Mononuclear cell (primary cell): ENCODE data around the gene PITX1. TPM values are rescaled to one million over a fixed set of nuclear protein-coding genes. Genes with fewer than 3 reads are reported as not detected.

Experiments used
- H3K27me3 ChIP-seq: 2 replicates; pipeline ENCODE4 v1.6.0; 2011; ENCODE audit warnings: low read length, control low read depth; ENCODE audit not compliant: insufficient read depth
- H3K4me1 ChIP-seq: 2 replicates; pipeline ENCODE4 v1.5.1; 2011; ENCODE audit warnings: mild to moderate bottlenecking, low read length, control low read depth; ENCODE audit not compliant: insufficient read depth
- H3K4me3 ChIP-seq: 2 replicates; pipeline ENCODE4 v1.5.1; 2011; ENCODE audit warnings: mild to moderate bottlenecking, low read length, moderate library complexity
- H3K9me3 ChIP-seq: 2 replicates; pipeline ENCODE4 v1.5.1; 2011; ENCODE audit warnings: low read depth, mild to moderate bottlenecking, control low read depth, low read length
- total RNA-seq: library from RNA; depleted of rRNA; stranded (reverse); fragments of >200 nt; gene quantifications from one replicate; pipeline ENCODE4 v1.2.3, GENCODE V29; 2012

PITX1 gene
- total RNA-seq, 1 donor = not detected

DNA sequence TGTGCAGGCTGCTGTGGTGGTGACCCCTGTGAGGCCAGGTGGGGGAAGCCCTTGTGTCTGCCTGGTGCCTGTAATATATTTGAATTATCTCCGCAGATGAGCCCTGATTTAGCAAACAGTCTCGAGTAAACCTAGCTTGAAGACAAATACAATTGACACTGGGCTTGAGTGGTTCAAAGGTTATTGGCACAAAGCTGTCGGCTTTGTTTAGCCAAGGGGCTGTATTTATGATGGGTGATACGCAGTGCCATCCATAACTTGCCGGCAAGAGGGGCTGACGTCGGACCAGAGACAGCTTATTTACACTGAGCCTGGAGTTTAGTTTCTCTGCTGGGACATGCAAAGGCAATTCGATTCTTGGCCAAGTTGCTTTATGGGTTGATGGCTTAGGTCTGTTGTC lies 20.0 kb upstream of the PITX1 start:
- H3K27me3 ChIP-seq = peaks cover 37% of the 10 kb centered on the region
- no peaks in the 10 kb centered on the region for H3K9me3 ChIP-seq
- peaks cover 18% of the 10 kb centered on the region for H3K4me1 ChIP-seq
- H3K4me3 ChIP-seq = no peak overlapping the region

DNA sequence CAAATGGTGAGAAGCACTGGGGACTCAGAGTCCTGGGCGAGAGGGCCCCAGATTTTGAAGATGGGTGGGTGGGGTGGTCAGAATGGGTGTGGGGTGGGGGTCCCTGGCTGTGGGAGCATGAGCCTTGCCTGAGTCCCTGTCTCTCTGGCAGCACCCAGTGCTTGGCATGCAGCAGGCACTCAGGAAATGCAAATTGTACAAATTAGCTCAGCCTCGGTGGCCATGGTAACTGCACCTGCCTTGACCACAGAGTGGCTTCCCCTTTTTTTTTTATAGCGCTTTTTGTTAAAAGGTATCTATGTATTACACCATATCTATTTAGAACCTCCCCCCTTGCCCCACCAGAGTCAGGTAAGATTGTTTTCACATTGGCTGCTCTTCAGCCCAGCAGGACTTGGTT lies 19.2 kb upstream of the PITX1 start:
- Histone ChIP-seq H3K4me3 (no peak overlapping the region), H3K4me1 (peaks cover 18% of the 10 kb centered on the region), H3K27me3 (peaks cover 42% of the 10 kb centered on the region), H3K9me3 (no peaks in the 10 kb centered on the region)

DNA sequence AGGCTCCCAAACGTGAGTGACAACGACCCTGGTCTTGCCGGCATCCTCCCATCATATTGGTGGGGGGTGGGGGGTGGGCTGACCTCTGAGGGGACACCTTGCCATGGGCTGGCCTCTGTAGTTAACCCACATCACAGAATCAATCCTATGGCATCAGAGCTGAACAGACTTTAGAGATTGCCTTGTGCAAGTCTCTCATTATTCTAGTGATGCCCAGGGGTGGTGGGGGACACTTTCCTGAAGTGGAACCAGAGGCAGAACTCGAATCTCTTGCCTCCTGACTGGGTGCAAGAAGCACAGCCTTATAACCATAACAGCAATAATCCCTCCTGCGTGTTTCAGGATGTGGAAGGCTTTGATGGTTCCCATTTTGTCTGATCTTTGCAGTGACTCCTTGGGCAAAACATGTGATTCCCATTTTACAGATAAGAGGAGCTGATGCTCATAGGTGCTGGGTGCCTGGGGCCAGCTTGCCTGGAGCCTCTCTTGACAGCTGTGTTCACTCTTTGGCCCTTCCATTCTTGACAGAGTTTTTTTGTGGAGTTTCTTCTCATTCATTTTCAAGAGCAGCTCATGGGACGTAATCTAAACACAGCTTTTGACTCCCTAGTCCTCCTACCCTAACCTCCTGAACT lies 18.6 kb upstream of the PITX1 start:
- Histone ChIP-seq H3K9me3 (no peaks in the 10 kb centered on the region), H3K27me3 (peaks cover 45% of the 10 kb centered on the region), H3K4me1 (peaks cover 18% of the 10 kb centered on the region), H3K4me3 (no peak overlapping the region)

DNA sequence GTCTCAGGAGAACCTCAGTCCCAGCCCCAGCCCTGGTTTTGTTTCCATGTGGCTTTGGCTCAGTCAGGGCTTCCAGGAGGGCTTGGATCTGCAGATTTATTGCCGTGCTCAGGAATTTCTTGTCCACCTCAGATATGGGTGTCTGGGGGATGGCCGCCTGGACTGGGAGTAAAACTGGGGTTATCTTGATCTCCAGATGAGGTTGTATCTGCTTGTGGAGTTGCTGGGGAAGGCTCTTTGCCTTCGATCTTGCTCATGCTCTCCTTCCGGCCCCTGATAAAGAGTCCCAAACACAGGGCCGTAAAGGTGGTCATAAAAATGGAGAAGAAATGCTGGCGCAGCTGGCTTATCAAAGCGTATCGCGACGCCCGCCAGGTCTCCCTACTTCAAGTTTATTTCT lies 17.8 kb upstream of the PITX1 start:
- H3K9me3 ChIP-seq = no peaks in the 10 kb centered on the region
- peaks cover 45% of the 10 kb centered on the region for H3K27me3 ChIP-seq

DNA sequence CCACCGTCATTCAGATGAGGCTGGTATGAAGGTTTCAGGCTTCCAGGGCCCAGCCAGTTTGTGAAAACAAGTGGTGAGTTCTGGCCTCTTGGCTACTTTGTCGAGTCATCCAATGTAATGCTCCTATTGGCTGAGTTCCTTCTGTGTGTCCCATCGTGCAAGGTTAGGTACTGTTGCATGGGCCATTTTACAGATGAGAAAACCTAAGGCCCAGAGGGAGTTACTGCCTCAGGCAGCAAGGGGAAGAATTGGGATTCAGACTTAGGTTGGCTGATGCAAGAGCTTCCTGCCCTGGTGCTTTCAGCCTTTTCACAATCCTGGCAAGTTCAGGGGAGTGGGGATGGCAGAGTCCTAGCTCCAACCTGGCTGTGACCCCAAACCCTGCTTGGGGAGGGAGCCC lies 17.4 kb upstream of the PITX1 start:
- no peak overlapping the region for H3K4me3 ChIP-seq
- H3K9me3 ChIP-seq = no peaks in the 10 kb centered on the region
- H3K27me3 ChIP-seq = peaks cover 45% of the 10 kb centered on the region
- peaks cover 18% of the 10 kb centered on the region for H3K4me1 ChIP-seq

More for the DNA sequence above, 17.8 kb upstream of the PITX1 start:
- Histone ChIP-seq H3K4me3 (no peak overlapping the region), H3K4me1 (peaks cover 18% of the 10 kb centered on the region)

DNA sequence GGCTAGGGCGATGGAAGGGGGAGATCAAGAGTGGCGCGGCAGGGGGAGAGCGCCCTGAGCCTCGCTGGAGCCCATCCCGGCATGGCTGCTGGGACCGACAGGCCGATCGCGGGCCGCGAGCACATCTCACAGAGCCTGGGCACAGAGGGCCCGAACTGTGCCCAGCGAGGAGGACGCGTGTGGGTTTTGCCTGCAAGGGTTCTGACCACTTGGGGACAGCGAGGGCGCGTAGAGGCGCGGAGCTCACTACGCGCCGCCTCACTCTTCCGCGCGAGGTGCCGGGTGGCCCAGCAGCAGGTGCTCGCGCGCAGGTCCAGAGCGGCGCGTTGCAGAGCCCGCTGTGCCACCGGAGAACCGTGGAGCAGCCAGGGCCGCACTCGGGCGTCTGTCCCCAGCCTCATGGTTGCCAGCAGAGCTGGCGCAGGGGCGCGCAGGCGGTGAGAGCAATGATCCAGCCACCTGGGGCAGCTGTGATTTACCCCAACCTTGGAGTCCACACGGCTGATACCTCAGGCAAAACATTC lies 16.3 kb upstream of the PITX1 start:
- H3K4me1 ChIP-seq = peaks cover 18% of the 10 kb centered on the region
- H3K27me3 ChIP-seq = peaks cover 51% of the 10 kb centered on the region
- no peak overlapping the region for H3K4me3 ChIP-seq
- H3K9me3 ChIP-seq = no peaks in the 10 kb centered on the region

DNA sequence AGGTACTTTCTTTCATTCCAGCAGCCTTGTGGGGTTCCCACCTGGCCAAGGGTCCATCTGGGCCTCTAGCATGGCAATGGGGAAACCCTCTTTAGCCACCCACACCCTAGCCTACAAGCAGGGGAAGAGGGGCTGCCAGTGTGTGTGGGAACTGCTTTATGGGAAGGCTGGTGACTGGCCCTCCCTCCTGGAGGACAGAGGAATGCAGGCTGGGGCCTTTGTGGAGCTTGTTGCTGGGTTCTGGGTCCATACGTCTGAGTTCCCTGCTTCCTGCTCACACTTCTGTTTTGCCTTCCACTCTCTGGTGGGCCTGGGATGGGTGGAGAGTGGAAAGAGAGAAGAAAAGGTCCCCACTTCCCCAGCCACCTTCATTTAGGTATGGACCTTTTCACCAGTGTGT lies 14.9 kb upstream of the PITX1 start:
- Histone ChIP-seq H3K4me1 (peaks cover 15% of the 10 kb centered on the region), H3K9me3 (no peaks in the 10 kb centered on the region), H3K27me3 (peaks cover 54% of the 10 kb centered on the region), H3K4me3 (no peak overlapping the region)

DNA sequence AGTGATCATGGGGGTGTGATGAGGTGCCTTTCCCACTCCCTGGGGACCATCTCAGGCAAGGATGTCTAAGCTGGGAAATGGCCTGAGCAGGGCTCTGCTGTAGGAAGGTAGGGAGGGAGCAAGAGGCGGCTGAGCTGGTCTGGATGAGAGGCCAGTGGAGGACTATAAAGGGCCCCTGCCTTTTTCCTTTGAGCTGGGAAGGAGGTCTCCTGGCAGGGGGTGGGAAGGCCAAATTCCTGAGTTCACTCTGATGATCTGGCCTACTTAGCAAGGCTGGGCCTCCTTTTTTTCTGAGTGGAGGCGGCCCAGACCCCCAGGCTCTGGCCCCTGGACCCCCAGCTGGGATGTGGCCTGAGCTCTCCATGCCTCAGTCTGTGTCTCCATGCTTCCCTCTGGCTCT lies 14.3 kb upstream of the PITX1 start:
- peaks cover 60% of the 10 kb centered on the region for H3K27me3 ChIP-seq
- H3K4me3 ChIP-seq = no peak overlapping the region
- no peaks in the 10 kb centered on the region for H3K9me3 ChIP-seq
- H3K4me1 ChIP-seq = peaks cover 11% of the 10 kb centered on the region

DNA sequence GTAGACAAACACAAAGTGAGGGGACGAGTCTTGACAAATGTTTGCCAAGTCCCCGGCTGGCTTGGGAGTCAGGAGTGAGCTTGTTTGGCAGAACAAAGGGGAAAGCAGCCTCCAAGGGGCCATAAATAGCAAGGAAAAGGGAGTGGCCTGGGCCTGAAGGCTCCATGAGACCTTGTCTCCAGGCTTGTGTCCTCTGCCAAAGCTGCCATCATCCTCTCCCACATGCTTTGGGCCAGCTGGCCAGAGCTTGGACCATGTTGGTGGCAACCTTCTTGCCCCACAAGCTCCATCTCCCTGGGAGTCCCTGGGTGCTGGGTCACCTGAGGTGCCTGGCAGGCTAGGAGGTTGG lies 13.3 kb upstream of the PITX1 start:
- Histone ChIP-seq H3K9me3 (no peaks in the 10 kb centered on the region), H3K27me3 (peaks cover 63% of the 10 kb centered on the region), H3K4me3 (no peak overlapping the region), H3K4me1 (peaks cover 3% of the 10 kb centered on the region)

DNA sequence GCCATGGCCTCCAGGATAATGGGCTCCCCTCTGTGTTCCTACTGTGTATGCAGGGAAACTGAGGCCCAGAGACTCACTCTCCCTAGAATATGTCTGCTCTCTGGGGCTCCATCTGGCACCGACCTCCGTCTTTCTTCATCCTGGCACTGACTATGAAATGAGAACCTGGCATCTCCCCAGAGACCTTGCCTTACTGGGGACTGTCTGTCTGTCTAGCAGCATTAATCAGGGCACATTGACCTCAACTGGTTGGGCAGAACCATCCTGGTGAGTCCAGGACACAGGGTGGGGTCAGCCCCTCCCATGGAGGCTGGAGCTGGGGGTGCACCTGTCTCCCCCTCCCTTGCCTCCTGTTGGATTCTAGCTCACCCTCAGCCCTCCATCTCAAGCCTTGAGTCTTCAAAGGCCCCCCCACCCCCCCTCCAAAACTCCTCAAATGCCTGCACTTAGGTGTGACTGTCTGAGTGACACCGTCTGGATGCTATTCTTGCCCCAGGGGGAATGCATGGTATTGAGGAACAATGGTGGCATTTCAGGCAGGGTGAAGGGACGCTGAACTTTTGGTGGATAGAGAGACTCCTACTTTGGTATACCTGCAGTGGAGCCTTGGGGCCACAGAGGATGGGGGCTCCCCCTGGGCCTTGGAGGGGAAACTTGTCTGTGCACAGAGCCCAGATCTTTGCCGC lies 12.8 kb upstream of the PITX1 start:
- H3K27me3 ChIP-seq = peaks cover 63% of the 10 kb centered on the region
- no peaks in the 10 kb centered on the region for H3K4me1 ChIP-seq
- no peaks in the 10 kb centered on the region for H3K9me3 ChIP-seq
- no peak overlapping the region for H3K4me3 ChIP-seq

DNA sequence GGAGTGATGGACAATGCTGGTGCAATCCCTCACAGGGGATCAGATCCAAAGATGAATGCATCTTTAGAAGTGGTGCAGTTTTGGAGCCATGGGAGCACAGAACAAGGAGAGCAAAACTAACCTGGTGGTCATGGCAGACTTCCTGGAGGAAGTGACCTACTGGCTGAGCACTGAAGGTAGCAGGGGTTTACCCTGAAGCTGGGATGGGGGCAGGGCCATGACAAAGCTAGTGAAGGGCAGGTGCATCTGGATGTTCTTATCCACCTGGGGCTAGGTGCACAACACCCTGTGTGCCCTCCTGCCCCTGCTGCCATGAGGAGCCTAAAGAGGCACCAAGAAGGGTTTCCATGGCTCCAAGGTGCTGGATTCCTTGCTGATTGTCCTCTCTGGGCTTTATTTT lies 11.5 kb upstream of the PITX1 start:
- Histone ChIP-seq H3K4me3 (no peak overlapping the region), H3K27me3 (peaks cover 64% of the 10 kb centered on the region), H3K4me1 (peaks cover 3% of the 10 kb centered on the region), H3K9me3 (no peaks in the 10 kb centered on the region)

DNA sequence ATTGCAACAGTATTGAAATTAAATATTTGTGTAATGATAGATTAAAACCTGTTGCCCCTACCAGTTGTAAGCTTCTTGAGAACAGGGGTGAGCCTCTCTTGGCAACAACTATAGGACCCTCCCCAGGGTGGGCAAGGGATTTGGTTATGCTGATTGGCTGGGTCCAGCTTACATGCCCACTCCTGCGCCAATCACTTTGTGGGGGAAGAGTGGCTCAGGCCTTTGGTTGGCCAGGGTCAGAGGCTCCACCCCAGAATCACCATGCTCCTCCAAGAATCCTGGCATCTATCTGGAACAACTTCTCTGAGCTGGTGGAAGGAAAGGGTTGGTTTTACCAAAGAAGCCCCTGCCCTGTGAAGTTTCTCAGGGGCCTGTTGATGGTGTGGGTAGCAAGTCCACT lies 8.6 kb upstream of the PITX1 start:
- H3K4me3 ChIP-seq = no peak overlapping the region
- peaks cover 21% of the 10 kb centered on the region for H3K4me1 ChIP-seq
- H3K9me3 ChIP-seq = no peaks in the 10 kb centered on the region
- peaks cover 72% of the 10 kb centered on the region for H3K27me3 ChIP-seq

DNA sequence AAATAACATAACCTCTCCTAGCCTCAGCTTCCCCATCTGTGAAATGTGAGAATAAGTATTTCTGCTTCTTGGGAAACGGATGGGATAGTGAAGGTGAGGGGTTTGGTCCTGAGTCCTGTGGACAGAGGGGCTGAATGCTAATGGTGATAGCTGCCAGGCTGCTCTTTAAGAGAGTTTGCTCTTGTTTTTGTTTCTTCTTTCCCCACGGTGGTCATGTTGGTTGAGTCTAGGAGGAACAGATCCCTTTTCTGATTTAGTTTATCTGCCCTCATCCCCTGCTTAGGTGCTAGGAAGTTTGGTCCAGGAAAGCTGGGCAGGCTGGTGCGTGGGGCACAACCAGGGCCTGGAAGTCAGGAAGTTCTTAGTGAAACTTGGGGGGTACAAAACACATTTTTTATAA lies 7.7 kb upstream of the PITX1 start:
- no peak overlapping the region for H3K4me3 ChIP-seq
- H3K4me1 ChIP-seq = peaks cover 21% of the 10 kb centered on the region
- peaks cover 80% of the 10 kb centered on the region for H3K27me3 ChIP-seq
- H3K9me3 ChIP-seq = no peaks in the 10 kb centered on the region

DNA sequence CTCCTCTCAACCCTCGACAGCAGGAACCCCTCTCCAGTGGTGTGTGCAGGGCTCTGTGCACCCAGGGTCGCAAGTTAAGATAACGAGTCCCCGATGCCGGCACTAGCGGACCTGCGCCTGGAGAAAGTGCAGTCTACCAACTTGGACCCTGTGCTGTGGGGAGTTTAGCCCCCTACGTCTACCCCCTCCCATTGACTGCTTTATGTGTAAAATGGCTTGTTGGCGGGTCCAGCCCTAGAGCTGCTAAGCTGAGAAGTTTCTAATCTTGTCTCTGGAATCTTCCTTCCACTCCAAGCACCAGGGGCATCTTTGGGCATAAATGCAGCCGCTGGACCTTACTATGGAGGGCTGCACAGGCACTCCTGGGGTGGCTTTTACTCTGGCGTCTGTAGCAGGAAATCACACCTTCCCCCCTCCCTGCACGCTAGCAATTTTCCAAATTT lies 7.1 kb upstream of the PITX1 start:
- Histone ChIP-seq H3K27me3 (peaks cover 84% of the 10 kb centered on the region), H3K4me3 (no peak overlapping the region), H3K4me1 (peaks cover 21% of the 10 kb centered on the region)

DNA sequence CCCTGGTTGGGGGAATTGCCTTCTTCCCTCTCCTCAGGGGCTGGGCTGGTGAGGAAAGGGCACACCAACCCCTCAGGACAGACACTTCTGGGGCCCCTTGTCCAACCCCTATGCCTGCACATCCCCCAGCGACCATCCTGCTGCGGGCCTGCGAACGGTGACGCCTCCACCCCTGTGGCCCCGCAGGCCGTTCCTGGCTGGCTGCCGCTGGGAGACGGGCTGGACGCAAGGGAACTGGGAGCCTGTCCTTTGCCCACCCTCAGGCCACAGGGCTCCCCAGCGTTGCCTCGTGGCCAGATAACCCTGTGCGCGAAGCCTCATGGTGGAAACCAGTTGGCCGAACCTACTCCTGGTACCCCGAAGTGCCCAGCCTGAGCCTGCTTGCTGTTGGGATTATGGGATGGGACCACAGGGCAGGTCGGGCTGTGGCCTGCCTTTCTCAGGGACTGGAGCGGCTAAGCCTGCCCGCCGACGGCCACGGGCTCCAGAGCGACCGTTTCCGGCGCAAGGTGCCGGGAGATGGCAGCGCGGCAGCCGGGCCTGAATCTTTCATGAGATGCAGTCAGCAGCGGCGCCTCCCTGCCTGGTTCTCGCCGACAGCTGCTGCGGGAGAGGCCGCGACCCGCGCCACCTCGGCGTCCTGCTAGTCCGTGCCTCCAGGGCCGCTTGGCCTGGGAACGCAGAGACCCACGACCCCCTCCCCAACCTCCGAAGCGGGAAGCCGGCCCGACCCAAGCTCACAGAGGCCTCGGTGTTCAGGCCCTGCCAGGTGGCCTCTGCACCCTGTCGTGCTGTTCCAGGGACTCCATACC lies 6.5 kb upstream of the PITX1 start:
- Histone ChIP-seq H3K4me3 (no peak overlapping the region), H3K4me1 (peaks cover 21% of the 10 kb centered on the region), H3K27me3 (peaks cover 85% of the 10 kb centered on the region)

More for the DNA sequence above, 7.1 kb upstream of the PITX1 start:
- no peaks in the 10 kb centered on the region for H3K9me3 ChIP-seq

More for the DNA sequence above, 6.5 kb upstream of the PITX1 start:
- H3K9me3 ChIP-seq = no peaks in the 10 kb centered on the region
